NCI-H526 (cell line): ENCODE measurements around the gene OSBPL10.
"Not testable (repeated sequence)": the region's sequence is repeated elsewhere in the genome, so short reads cannot be mapped to it uniquely, and the experiment has no call there.

Source experiments
- DNase-seq, 2 experiments: peaks; one replicate each; lab custom pipeline; 2025; lab: John Stamatoyannopoulos, UW

The OSBPL10 gene

DNA sequence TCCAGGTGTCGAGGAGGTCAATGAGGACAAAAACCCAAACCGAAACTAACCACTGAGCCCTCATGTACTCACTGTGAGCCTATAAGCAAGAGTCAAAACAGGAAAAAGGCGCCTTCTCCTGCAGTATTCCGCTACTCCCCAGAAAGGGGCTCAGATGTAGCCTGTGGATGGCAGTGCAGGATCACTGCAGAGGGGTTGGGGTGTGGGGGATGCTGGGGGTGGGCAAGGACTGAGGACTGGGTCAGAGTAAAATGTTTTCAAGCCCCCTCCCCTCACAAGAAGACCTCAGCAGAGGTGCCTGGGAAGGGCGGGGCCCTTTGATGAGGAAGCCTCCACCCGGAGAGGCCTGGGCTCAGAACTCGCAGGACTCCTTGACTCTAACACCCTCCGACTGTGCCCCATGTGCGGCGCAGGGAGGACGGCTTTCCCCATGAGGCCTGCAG, 170.1 kb downstream of the OSBPL10 start:
- no peak for DNase-seq

DNA sequence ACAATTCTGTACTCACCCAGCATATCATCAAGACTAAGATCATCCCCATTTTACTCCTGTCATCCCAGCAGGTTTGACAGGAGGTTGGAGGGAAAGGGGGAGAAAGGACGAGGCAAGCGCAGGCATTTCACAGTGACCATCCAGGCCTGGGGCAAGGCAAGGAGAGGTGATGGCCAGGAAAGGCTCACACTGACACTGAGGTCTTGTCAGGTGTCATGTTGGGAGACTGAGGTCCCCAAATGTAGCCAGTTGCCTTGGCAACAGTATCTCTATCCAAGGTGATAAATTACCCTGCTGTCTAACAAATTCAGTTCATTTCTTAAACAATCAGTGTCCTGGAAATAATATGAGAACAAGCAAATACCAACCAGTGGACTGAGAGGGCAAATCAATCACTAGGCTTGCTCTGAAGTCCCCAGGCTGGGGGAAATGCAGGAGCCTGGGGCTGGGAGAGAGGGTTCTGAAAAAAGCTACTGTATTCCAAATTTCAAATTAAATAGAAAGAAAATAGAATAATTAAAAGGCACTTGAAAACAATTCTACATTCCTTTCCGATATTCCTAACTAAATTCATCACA, 172.8 kb downstream of the OSBPL10 start:
- DNase-seq, result no peak

DNA sequence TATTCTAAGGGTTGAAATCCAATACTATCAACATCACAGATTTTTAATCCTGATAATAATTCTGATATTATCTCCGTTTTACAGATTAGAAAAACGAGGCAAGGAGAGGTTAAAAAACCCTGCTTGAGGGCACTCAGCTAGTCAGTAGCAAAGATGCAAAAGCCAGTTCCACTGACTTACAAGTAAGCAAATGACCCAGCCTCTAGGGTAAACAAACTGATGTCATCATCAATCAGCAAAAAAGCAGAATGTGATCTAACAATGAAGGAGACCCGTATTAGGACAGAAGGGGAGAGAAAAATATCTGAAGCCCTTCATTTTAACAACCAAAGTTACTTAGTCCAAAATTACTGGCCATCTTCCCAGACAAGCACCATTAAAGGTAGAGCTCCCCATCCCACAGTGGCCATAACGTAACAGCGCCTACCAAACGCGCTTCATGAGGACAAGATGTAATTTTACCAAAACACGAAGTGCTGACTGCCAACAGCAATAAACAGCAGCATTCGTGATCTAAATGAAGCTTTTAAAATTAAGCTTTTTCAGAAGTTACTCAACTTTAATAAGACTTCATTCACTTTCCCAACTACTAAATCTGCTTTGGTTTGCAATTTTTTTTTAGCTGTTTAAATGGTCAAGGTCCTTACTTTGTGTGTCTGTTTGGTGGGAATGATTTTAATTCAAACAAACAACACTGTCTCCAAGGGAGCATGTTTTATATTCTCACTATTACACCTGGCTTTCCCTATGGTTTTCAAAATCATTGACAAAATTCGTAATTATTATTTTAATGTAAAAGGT, 176.6 kb downstream of the OSBPL10 start:
- DNase-seq, result peak; percentile 4 to 23

DNA sequence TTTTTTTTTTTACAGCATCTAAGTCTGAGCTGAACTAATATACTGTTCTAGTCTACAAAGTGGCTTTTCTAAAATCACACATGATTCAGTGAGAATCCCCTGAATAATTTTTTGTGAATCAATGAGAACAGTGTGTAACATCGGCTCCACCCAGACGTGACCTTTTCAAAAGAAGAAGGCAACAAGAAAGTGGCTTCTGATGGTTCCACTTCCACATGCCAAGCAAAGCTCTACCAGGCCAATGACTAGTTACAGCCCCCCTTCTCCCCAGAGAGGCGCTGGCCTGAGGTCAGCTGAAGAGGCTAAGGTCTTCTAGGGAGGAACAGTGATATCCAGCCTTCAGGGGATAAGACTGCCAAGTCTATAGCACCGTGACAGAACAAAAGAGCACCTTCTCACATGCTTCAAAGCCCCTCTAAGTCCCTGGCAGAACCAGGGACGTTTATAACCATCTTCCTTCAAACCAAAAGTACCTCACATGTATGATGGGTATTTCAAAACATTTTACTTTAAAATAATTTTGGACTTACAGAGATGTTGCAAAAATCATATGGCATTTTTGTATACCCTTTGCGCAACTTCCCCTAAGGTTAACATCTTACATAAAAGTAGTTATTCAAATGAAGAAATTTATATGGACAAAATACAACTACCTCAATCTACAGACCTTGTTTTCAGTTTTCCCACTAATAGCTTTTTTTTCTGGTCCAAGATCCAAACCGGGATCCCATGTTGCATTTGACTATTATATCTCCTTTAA, 177.9 kb downstream of the OSBPL10 start:
- no peak for DNase-seq

DNA sequence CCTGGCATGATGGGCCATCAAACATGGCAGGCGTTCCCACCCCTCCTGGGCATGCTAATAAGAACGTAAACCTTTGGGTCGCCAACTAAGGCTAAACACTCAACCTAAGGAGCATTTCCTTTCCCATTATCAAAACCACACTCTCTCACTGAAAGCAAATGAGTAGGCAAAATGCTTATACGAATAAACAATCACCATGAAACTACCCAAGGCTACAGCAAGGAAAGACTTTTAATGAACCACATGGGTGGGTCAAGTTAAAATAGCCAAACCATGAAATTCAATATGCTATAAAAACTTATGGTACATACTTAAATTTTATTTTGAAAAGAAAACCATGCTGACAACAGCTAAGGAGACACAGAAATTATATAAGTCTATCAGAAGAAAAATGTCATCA, 180.6 kb downstream of the OSBPL10 start:
- peak in 1 of 2 experiments; percentile 17 for DNase-seq

DNA sequence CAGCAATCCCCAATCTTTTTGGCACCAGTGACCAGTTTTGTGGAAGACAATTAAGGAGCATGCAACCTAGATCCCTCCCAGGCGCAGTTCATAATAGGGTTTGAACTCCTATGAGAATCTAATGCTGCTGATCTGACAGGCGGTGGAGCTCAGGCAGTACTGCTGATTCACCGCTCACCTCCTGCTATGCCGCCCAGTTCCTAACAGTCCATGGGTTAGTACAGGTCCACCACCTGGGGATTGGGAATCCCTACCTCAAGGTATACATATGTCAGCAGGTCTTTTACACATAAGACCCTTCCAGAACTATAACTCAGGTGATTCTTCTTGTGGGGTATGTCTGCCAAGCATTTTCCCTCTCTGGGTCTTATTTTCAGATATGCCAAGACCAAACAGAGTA, 182.2 kb downstream of the OSBPL10 start:
- no peak for DNase-seq

DNA sequence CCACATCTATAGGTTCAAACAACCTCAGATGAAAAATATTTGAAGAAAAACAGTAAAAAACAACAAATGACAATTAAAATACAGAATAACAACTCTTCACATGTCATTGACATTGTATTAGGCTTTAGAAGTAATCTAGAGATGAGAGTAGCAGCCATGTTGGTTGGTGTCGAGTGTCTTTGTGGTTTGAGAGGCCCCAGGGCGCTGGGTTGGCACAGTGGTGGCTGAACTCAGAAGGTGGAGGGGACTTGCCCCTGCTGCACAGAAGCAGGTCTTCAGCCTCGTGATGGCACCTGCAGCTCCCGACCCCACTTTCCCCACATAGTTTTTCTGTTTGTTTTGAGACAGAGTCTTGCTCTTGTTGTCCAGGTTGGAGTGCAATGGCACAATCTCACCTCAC, 187.2 kb downstream of the OSBPL10 start:
- peak in 1 of 2 experiments; percentile 2 for DNase-seq

DNA sequence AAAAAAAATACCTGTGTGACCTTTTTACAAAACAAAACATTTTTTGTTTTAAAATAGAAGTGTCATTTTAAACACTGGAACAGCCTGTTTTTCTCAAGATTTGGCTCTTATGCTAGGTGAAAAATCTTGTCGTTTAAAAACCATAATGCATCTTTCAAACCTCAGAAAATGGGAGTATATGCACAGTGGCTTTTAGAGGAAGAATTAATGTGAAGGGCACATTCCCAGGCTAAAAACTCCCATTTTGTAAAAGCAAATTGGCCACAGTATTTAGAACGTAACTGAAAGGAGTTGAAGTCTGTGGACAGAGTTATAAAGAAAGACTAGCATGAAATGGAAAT, 190.0 kb downstream of the OSBPL10 start:
- DNase-seq, result no peak

DNA sequence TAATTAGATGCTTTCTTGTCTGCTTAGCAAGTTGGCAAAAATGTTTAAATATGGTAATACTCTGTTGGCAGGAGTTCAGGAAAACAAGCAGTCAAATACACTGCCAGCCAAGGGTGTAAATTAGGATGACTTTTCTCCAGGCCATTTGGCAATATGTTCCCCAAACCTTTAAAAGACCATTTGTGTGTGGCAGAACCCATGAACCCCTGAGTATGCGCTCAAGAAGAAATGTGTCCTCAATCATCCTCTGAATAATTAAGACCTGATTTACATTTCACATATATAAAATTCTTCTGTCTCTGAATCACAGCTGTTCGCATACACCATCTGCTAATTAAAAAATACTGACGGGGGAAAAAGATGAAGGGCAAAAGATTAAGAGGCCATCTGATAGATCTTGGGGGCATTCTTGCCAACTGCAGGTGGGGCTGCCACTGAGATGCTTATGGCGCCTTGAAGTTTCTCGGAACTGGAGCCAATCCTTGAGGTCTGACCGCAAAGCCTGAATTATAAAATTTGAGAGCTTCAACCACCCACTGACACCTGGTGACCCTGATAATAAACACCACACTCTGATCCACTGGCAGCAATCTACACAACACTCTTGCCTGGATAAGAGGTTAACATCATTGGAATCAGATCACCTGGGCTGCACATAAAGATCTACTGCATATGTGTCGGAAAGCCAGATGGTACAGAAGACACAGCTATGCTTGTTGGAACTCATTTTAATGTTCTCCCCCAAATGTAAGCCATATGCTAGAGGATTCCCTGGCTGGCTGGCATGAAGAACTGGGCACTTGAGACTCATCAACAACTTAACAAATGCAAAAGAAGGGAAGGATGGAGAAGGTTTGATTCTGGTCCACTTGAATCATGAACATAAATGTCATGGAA, 190.6 kb downstream of the OSBPL10 start:
- no peak for DNase-seq

DNA sequence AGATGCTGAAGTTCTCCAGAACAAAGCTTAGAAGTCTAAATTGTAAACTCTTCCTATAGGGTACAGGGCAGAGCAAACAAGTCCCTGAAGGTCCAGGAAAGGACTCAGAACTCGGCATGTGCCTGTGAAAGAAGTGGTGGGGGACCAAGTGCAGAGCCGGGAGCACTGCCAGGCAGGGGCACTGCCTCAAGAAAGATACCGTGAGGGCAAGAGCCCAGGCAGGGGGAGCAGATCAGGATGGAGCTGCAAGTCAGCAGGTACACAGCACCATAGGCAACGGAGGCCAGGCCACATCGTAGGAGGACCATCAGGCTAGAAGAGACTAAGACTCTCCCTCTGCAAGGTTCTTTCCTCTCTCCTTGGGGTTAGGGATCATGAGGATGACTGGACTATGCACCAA, 191.6 kb downstream of the OSBPL10 start:
- no peak for DNase-seq

DNA sequence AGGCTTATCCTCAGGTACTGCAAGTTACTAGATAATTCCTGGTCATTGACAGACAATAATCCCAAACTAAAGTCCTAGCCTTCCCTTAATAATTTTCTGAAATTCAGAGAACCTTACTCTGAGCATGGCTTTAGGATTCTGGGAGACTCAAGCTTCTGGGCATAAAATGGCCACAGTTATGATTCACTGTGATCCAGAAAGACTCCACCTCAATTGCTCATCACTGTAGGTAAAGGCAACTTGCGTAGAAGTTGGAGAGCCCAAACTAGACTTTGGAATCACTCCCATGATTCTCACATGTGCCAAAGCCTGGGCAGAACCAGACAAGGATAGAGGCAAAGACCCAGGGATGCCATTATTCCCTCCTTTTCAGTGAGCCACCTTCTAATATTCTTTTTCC, 195.3 kb downstream of the OSBPL10 start:
- DNase-seq, result no peak

DNA sequence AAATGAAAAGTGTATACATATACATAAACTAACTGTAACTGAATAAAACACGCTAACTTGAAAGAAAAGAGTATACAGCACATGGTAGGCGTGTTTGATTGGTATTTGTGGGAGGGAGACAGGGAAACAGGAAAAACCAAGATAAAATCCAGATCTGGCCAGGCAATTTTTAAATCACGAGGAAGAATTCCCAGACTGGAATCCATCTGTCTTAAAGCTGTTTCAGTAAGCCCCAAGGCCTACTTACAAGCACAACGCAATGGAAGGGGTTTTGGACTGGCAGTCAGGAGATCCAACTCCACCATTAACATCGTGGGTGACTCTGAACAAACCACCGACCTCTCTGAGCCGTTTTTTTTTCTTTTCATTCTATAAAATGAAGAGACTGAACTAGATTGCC, 195.8 kb downstream of the OSBPL10 start:
- DNase-seq, result no peak

DNA sequence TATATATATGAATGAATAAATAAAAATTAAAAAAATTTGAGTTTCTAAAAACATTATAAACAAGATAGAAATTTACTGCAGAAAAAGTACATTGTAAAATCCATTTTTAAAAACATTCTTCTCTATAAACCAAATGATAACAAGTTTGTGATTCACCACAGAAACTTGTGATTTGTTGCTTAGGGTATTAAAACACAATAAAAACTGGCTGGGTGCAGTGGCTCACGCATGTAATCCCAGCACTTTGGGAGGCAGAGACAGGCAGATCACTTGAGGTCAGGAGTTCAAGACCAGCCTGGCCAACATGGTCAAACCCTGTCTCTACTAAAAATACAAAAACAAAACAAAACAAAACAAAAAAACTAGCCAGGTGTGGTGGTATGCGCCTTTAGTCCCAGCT, 197.2 kb downstream of the OSBPL10 start:
- DNase-seq, result not testable (repeated sequence)

DNA sequence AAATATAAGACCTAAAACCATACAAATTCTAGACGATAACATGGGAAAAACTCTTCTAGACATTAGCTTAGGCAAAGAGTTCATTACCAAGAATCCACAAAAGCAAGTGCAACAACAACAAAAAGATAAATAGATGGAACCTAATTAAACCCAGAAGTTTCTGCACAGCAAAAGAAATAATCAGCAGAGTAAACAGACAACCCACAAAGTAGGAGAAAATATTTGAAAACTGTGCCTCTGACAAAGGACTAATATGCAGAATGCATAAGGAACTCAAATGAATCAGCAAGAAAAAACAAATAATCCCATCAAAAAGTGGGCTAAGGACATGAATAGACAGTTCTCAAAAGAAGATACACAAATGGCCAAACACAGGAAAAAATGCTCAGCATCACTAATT, 198.8 kb downstream of the OSBPL10 start:
- not testable (repeated sequence) for DNase-seq

DNA sequence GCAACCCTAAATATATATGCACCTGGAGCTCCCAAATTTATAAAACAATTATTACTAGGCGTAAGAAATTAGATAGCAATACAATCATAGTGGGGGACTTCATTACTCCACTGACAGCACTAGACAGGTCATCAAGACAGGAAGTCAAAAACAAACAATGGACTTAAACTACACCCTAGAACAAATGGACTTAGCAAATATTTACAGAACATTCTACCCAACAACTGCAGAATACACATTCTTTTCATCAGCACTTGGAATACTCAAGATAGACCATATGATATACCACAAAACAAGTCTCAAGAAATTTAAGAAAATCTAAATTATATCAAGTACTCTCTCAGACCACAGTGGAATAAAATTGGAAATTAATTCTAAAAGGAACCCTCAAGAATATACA, 201.5 kb downstream of the OSBPL10 start:
- no peak for DNase-seq

DNA sequence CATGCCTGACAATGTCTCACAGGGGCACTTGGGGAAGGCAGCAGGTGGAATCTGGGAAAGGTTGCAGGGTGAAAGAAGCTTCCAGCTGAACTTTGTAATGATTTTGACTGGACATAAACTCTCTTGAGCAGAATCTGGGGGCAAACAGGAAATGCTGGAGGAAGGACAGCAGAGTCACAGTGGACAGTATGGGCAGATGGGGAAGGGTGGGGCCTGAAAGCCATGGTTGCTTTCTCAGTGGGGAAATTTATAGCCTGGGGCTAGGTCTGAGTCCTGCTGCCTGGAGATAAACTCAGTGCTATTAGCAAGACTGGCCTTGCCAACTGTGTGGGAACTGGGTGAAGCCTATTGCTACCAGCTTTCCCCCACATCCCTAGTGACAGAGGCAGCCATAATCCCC, 203.2 kb downstream of the OSBPL10 start:
- DNase-seq, result no peak

DNA sequence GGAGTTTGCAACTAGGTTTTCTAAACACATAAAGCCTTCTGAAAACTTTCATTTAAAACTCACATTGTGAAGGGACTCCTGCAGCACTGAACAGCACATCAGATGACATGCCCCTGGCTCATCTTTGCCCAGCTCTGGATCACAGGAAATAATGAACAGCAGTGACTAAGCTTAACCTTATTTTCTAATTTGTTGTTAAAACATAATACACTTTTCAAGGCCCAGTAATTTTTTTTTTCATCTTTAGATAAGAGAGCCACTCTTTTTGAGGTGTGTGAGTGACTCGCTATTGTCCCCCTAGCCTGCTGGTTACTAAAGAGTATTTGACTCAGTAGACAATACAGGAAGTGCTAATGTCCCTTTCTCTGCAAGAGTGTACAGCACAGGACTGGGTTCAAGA, 204.0 kb downstream of the OSBPL10 start:
- no peak for DNase-seq

DNA sequence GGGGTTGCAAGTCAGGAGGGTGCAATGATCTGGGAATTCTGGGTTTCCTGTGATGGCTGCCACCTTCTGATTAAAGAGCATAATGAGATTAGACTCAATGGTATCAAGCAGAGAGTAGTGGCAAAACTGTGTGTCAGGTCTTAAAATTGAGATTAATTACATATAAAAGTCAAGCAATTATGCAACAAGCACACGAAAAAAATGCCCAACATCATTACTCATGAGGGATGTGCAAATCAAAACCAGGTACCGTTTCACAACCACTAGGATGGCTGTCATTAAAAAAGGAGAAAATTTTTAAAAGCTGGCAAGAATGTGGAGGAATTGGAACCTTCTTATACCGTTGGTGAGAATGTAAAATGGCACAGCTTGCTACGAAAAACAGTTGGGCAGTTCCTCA, 205.0 kb downstream of the OSBPL10 start:
- no peak for DNase-seq

DNA sequence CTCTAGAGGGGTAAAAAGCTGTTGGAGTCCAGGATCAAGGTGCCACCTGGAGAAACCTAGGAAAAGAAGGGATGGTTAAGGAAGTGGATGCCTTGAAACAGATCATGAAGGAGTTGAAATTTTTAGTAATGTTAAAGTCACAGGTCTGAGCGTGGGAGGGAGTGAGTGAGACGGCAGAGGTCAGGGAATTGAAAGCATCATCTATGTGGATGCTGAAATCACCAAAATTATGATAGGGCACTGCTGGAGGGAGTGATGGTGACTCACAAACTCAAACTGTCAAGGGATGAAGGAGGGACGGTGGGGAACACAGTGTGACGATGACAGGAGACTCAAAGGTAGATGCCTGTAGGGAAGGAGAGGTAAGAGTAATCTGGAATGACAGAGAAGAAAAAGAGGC, 205.7 kb downstream of the OSBPL10 start:
- DNase-seq, result no peak

DNA sequence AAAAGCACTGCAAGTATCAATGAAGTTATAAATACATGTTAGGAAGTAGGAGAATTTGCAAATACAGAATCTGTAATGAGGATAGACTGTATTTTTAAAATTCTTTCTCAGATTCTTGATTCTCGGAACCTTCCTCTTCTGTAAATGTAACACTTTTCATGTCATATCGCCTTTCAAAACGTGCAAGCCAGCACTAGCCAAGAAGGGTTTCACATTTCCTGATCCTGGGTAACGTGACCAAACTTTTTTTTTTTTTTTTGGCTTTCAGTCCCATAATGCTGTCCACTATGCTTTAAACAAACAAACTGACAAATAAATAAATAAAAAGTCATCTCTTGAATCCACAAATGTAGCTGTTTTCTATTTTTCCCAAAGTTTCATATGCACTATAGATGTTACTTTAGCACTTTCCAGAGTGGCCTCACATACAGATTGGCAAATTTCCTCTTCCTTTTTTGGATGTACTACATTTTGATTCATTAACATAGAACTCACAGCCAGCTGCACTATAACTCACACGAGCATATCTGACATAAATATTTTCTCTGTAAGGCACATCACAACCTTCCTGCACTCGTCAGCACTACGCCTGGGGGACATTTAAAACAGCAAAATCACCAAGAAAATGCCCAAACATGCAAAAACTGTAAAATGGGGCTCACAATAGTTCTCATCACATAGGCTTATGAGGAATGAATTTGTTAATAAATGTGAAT, 208.1 kb downstream of the OSBPL10 start:
- no peak for DNase-seq

DNA sequence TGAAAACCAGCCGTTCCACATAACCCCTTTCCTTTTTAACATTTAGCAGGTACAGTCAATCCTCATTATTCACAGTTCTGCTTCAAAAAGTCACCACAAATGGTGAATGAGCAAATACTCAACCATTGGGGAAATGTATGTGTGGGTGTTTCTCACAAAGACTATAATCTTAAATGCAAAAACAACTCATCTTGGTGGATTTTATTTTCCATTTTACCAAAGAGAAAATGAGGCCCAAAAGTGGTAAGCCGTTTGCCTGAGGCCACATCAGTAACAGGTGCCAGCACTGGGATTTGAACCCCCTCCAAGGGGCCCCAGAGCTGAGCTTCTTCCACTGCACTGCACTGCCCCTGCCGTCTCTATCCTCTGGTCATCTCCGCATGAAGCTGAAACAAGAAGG, 208.8 kb downstream of the OSBPL10 start:
- no peak for DNase-seq
